Adrenal gland (tissue), 5 donors: ENCODE data around the gene RPL15.

ENCODE experiments used
- CTCF ChIP-seq, 6 experiments: fragments of 450-650 bp in 4 of 6; fragments of 200-600 bp in 2 of 6; sonication (generic) in 1 of 6; IDR thresholded peaks; 1 replicate in 5 of 6; 2 replicates in 1 of 6; pipeline versions ENCODE4 v1.5.1 to v1.8.0; 2016 to 2021; ENCODE audit warnings: antibody characterized with exemption in 6 of 6, mild to moderate bottlenecking in 2 of 6, moderate library complexity in 1 of 6
- POLR2A ChIP-seq, 2 donors: fragments of 450-650 bp; IDR thresholded peaks; one replicate each; pipeline ENCODE4 v1.6.1; 2017; ENCODE audit warnings: antibody characterized with exemption in 2 of 2, mild to moderate bottlenecking in 2 of 2, moderate library complexity in 1 of 2
- donor health status: DM: no; HTN: no; CAD: no.

GRCh38 chr3:23954144-23954543 is 37.2 kb downstream of the RPL15 start:
- TF ChIP-seq CTCF (IDR thresholded peaks at IDR 0.05): no peak
- TF ChIP-seq POLR2A (IDR thresholded peaks at IDR 0.05): no peak
